Skin of body (tissue), 2 donors: ENCODE data around the gene SPSB2. TPM values are rescaled to one million over a fixed set of nuclear protein-coding genes. Genes with fewer than 3 reads are reported as not detected.
"Not testable (repeated sequence)": the region's sequence is repeated elsewhere in the genome, so short reads cannot be mapped to it uniquely, and the experiment has no call there.

Experiments
- DNase-seq: peaks from one replicate; lab custom pipeline; 2025; lab: John Stamatoyannopoulos, UW
- total RNA-seq: library from RNA; depleted of rRNA; stranded (reverse); fragments of >200 nt; gene quantifications from one replicate; pipeline ENCODE4 v1.2.3, GENCODE V29; 2014

SPSB2 gene, protein sequence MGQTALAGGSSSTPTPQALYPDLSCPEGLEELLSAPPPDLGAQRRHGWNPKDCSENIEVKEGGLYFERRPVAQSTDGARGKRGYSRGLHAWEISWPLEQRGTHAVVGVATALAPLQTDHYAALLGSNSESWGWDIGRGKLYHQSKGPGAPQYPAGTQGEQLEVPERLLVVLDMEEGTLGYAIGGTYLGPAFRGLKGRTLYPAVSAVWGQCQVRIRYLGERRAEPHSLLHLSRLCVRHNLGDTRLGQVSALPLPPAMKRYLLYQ
- 3.1 TPM for total RNA-seq

DNA sequence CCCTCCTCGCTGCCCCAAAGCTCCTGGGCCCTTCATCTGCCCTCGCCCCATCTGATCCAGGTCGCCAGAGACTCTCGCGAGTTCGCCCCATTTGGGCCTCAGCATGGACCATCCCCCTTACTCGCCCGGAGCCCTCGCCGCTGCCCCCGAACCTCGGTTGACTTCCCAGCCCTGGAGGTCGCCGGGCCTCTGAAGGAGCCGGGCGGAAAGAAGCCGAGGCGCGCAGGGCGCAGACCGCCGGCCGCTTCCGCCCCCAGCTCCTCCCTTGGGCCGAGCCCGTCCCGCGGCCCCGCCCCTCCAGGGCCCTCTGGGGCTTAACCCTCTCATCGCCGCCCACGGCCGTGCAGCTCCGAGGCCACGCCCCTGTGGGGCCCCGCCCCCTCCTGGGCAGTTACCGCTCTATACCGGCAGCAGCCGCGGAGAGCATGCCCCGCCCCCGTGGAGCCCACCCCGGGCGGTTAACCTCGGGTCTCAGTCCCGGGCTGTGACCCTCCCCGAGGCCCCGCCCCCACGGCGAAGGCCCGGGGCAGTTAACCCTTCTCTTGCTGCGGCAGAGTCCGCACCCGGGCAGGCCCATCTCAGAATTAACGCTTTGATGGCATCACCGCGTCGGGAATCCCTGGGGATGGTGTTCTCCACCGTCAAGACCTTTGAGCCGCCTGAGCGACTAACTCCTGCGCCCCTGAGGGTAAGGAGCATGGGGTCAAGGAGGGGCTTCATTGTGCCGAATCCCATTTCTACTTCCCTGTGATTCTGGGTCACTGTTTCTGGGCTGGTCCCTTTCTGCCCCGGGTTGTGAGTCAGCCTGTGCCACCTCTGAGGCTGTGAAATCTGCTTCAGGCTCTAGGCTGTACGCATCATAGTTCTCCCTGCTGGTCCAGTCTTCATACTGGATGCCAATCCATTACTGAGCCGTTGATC is at the start of gene SPSB2:
Gene SPSB2, minus strand, starts transcription at position 210 of the 921 bp plus-strand sequence. CDS start 402 bp downstream, outside the sequence.
- DNase-seq = peak; percentile 91

DNA sequence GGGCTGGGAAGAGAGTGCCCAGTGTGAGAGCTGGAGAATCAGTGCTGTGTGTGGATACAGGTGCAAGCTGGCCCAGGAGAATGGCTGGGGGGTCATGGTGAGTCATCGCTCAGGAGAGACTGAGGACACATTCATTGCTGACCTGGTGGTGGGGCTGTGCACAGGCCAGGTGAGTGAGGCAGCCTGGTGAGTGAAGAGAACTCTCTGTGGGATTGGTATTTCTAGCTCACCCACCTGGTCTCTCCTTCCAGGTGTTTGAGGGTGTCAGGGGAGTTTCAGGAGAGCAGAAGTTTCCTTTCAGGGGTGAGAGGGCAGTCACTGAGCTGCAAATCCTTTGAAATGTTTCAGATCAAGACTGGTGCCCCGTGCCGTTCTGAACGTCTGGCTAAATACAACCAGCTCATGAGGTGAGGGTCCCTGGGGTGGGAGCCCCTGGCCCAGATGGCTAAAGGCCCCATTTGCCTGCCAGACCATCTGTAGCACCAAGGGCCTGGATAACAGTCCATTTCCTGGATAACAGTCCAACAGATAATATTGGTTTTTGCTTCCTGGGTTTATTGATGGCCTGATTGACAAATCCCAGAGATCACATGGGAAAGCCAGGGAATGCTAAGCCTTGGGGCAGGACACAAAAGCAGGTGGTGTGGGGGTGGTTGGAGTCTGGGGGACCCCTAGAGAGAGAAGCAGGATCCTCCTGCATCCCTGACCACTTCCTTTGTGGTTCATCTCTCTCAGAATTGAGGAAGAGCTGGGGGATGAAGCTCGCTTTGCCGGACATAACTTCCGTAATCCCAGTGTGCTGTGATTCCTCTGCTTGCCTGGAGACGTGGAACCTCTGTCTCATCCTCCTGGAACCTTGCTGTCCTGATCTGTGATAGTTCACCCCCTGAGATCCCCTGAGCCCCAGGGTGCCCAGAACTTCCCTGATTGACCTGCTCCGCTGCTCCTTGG is 49.2 kb upstream of the SPSB2 start:
- no peak for DNase-seq

DNA sequence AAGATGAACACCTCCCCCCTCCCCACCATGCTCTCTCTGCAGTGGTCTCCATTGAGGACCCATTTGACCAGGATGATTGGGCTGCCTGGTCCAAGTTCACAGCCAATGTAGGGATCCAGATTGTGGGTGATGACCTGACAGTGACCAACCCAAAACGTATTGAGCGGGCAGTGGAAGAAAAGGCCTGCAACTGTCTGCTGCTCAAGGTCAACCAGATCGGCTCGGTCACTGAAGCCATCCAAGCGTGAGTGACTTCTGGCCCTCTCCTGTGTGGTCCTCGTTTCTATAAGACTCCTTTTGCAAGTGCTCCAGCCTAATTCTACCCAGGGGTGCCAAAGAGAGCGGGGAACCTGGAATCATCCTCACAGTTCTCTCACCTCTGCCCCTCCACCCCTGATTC is 48.4 kb upstream of the SPSB2 start:
- DNase-seq = no peak

DNA sequence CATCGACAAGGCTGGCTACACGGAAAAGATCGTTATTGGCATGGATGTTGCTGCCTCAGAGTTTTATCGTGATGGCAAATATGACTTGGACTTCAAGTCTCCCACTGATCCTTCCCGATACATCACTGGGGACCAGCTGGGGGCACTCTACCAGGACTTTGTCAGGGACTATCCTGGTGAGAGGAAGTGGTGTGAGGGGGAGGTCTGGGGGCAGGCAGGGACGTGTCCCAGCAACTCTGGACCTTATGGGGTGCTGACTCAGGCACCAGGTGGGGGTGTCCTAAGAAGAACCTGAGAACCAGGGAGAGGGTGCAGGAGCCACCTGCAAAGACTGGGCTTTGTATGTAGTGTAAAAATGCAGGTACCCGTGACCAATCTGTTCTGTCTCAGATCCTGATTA is 46.5 kb upstream of the SPSB2 start:
- no peak for DNase-seq

DNA sequence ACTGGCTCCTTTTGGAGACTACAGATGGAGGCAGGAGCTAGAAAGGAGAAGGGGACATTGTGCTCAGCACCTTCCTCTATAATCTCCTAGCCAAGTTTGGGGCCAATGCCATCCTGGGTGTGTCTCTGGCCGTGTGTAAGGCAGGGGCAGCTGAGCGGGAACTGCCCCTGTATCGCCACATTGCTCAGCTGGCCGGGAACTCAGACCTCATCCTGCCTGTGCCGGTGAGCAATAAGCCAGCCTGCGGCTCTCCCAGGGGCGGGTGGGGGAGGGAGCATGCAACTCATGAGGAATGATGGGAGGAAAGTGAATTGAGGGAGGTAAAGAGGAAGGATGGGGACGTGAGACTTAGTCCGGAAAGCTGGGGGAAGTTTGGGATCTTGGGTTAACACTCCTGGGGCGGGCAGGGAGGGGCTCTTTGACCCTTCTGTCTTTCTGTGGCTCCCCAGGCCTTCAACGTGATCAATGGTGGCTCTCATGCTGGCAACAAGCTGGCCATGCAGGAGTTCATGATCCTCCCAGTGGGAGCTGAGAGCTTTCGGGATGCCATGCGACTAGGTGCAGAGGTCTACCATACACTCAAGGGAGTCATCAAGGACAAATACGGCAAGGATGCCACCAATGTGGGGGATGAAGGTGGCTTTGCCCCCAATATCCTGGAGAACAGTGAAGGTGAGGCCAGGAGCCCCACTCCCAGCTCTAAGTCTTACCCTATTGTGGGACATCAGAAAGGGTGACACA is 44.6 kb upstream of the SPSB2 start:
- DNase-seq = no peak

DNA sequence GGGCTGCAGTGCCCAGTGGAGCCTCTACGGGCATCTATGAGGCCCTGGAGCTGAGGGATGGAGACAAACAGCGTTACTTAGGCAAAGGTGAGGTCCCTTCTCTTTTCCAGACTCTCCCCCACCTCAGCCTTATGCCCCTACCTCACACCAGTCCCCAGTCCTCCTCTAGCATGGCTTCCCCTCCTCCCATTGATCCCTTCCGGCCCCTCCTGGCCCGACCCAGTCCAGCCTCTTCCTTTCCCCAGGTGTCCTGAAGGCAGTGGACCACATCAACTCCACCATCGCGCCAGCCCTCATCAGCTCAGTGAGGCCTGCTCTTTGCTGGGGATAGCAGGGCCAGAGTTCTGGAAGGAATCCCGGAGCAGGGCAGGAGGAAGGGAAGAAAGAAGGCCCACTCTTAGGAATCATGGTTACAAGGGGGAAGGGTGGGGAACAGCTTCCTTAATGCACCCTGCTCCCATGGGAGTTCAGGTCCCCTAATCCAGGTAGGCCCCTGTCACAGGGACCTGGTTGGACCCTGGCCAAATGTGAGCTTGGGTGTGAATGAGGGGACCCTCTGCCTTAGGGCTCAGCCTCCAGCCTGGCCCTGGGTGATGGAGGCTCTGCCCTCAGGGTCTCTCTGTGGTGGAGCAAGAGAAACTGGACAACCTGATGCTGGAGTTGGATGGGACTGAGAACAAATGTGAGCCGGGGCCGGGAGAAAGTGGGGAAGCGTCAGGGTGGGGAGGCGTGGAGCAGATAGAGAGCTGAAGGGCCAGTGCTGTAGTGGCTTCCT is 43.5 kb upstream of the SPSB2 start:
- no peak for DNase-seq

DNA sequence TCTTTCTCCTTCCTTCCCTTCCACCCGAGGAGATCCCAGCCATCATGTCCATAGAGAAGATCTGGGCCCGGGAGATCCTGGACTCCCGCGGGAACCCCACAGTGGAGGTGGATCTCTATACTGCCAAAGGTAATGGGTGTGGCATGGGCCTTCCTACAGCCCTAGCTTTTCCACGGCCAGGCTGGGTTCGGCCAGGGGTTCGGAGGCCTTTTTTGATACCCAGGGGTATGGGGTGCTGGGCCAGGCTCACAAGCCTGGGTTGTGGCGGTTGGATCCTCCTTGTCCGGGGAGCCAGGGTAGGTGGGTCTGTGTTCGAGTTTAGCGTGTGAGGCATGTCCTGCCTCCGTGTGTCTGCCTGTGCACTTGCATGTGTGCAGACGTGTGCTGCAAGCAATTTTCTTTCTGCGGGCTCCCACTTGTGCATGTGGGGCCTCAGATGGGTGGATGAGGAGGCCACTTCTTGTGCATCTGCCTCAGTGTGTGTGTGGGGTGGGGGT is 42.7 kb upstream of the SPSB2 start:
- DNase-seq = no peak

DNA sequence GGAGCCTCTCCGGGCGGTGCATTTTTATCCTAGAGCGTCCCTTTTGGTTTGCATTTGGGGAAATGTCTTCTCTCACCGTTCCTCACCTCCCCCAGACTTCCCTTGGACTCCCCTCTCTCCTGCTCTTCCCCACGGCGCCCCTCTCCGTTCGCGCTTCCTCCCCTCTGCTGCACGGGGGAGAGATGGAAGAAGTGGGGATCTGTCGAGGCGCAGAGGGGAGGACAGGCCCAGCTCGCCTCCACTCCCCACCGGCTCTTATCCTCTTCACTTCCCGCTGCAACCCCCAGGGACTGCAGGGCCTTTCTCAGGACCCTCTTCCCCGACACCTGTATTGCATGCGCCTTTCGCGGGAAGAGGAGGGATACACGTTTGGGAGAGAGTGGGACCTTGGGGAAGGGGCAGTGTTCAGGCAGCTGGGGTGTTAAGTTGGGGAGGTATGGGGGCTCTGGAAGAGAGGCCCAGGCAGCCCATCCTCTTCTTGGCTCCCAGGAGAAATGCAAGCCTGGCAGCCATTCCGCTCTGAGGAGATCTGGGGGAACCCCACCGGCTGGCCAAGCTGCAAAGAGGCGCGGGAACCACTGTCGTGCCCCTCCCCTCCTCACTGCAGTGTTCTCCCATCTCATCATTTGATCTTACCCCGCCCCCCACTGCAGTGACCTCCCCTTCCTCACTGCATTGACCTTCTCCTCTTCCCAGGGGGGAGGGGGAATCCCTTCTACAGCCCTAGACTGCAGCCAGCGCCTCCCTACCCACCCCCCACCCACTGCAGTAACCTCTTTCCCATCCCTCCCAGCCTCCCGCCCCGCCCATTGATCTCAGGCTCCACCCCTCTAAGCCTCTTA is 42.1 kb upstream of the SPSB2 start:
- DNase-seq = no peak

DNA sequence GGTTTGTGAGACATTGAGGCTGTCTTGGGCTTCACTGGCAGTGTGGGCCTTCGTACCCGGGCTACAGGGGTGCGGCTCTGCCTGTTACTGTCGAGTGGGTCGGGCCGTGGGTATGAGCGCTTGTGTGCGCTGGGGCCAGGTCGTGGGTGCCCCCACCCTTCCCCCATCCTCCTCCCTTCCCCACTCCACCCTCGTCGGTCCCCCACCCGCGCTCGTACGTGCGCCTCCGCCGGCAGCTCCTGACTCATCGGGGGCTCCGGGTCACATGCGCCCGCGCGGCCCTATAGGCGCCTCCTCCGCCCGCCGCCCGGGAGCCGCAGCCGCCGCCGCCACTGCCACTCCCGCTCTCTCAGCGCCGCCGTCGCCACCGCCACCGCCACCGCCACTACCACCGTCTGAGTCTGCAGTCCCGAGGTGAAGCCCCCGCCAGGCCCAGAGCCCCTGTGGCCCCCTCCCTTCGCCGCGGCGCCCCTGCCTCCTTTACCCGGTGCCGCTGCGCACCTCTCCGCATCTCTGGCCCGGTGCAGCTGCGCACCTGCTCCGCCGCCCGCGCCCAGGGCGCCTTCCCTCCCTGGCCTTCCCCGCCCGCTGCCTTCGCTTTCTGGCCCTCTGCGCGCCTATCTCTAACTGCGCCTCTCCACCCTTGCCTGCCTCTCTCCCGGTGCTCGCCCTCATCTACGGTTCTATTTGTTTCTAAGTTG is 41.3 kb upstream of the SPSB2 start, which contains the start of gene ENO2:
Gene ENO2, plus strand, starts transcription at position 335 of the 701 bp plus-strand sequence. CDS start 1,253 bp downstream, outside the sequence.
- peak; percentile 58 for DNase-seq

DNA sequence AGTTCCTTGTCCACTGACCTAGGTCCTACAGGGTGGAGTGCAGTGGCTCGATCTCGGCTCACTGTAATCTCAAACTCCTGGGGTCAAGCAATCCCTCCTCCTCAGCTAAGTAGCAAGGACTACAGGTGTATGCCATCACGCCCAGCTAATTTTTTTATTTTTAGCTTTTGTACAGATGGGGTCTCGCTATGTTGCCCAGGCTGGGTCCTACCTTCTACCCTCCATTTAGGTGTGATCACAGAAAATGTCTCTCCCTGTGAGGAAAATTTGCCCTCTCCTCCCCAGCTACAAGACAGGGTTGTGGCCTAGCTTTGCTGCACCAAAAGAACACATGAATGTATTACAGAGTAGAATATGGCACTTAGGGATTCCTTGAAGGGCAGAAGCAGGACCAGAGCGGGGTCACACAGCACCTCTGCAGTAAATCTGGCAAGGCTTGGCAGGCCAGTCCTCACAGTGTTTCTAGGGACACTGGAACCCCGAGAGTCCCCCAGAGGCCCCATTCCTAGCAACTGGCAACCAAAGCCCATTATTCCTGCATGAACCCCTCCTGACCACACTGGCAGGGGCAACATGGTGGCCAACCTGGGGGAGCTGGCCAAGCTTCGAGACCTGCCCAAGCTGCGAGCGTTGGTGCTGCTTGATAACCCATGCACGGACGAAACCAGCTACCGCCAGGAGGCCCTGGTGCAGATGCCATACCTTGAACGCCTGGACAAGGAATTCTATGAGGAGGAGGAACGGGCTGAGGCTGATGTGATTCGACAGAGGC is 39.2 kb upstream of the SPSB2 start:
- no peak for DNase-seq

DNA sequence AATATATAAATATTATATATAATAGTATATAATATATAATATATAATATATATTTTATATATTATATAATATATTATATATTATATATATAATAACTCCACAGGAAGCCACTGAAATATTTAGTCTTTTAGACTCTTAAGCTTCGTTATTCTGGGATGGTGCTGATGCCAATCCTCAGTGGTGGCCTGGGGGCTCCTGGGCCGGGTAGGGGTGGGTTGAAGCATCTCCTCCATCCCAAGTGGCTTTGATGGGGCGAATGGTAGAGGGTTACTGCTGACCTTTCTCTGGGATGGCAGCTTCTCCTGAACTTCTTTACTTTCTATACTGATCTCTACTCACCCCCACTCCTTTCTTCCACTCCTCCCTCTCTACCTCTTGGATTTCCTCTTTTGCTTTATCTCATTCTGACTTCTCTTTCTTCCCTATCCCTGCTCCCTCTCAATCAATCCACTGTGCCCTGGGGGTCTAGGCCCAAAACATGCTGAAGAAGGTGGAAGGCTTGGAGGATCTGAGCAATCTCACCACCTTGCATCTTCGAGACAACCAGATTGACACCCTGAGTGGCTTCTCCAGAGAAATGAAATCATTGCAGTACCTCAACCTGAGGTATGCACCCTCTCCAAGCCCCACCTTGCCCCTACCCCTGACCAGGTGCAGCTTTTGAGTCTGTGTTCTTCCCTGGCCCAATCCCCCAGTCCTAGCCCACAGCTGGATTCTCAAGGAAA is 36.5 kb upstream of the SPSB2 start:
- DNase-seq = no peak

DNA sequence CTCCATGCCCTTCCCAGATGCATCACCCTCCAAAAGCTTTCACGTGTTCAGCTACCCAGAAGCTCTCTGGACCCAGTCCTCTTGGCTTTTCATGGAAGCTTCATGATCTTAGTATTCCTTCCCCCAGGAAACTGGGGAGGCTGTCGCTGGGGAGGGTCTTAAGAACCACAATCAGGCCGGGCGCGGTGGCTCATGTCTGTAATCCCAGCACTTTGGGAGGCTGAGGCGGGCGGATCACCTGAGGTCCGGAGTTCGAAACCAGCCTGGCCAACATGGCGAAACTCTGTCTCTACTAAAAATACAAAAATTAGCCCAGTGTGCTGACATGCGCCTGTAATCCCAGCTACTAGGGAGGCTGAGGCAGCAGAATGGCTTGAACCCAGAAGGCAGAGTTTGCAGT is 35.0 kb upstream of the SPSB2 start:
- DNase-seq = not testable (repeated sequence)

DNA sequence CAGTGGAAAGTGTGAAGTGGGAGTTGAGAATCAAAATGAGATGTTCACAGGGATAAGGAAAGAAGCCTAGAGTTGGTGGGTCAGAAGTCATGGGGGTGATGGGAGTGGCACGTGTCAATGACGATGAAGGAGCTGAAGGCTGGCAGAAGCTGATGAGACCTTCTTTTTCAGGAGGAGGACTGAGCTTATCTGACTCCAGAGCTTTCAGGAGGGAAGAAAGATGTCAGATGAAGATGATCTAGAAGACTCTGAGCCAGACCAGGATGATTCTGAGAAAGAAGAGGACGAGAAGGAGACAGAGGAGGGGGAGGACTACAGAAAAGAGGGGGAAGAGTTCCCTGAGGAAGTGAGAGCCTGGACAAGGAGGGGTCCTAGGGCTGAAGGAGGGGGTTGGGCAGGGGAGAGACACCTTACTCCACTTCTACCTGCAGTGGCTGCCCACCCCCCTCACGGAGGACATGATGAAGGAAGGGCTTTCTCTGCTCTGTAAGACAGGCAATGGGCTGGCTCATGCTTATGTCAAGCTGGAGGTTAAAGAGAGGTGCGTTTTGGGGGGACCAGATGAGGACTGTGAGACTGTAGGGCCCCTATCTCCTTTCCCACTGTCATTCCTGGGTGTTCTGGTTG is 32.4 kb upstream of the SPSB2 start:
- DNase-seq = no peak

DNA sequence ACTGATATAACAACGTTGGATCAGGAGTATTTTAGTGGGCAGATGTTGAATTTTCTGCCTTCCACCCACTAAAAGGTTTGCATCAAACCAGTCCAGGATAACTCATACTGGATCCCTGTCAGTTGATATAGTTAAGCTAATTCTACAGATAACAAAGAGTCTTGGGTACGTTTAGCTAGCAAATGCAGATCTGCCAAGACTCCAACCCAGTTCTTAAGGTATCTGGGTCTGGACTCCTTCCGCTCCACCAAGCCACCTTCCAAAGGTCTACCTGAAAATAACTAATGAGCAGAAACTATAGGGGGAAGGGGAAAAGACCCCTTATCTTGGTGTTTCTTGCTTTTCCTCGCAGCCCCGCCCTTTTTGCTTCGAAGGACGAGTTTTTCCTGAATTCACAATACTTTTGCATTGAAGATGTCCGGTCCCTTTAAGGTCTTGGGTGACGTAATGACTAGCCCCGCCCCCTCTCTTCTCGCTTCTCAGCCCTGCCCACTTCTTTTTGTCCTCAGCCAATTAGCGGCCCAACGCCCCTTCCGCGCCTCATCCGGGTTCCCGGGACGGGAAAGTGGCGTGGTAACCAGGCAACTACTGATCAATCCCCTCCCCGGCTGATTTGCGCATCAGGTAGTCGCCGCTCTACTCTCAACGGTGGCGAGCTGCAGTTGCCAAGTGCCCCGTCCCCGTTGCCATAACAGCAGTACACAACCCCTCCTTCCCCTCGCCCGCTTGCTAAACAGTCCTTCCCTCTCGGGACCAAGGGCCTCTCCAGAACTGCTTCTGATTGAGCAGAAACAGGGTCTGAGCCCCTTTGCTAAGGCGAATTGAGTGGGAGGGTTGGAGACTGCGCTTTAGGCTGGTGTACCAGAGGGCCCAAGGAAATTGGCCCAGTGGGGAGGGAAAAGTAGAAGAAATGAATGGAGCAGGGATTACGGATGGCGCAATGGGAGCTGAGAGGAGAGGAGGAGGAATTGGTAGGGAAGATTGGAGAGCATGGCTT is 31.5 kb upstream of the SPSB2 start, which contains the start of gene LRRC23:
Gene LRRC23, plus strand, starts transcription at position 543 of the 997 bp plus-strand sequence. CDS start 812 bp downstream, outside the sequence.
- DNase-seq = peak; percentile 95

DNA sequence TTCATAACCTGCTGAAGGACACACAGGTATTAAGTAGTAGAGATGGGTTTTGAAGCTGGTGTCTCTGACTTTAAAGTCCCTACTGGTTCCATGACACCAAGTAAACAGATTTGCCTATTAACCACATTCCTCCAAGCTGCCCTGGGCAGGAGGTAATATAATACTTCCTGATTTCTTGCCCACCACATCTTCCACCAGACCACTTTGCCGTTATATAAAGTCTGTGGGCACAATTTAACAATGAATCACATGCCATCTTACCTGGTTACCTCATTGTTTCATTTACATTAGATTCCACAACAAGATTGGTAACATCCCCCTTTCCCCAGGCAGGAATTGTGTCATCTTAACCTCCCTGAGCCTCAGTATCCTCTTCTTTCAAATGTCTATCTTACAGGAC is 30.6 kb upstream of the SPSB2 start:
- no peak for DNase-seq
